Progenitor cell of endocrine pancreas (in vitro differentiated cells): ENCODE data around the gene IFT122. TPM values are rescaled to one million over a fixed set of nuclear protein-coding genes. Genes with fewer than 3 reads are reported as not detected.

Source experiments
- DNase-seq: peaks from one replicate; pipeline ENCODE4 v3.0.0; 2021; ENCODE audit warnings: low spot score; ENCODE audit not compliant: unreplicated experiment
- H3K27ac Mint-ChIP-seq: 2 replicates; pipeline ENCODE4 v1.8.0; 2021; ENCODE audit warnings: mild to moderate bottlenecking, moderate library complexity, mixed read lengths
- H3K27me3 Mint-ChIP-seq: 2 replicates; pipeline ENCODE4 v1.8.0; 2021; ENCODE audit warnings: mixed read lengths
- H3K36me3 Mint-ChIP-seq: 2 replicates; pipeline ENCODE4 v1.8.0; 2022; ENCODE audit warnings: mixed read lengths; ENCODE audit not compliant: insufficient read depth
- H3K4me1 Mint-ChIP-seq: 2 replicates; pipeline ENCODE4 v1.8.0; 2021; ENCODE audit warnings: low read depth, mixed read lengths
- H3K4me3 Mint-ChIP-seq: 2 replicates; pipeline ENCODE4 v1.8.0; 2021; ENCODE audit warnings: low read depth, mild to moderate bottlenecking, moderate library complexity, mixed read lengths
- H3K9me3 Mint-ChIP-seq: 2 replicates; pipeline ENCODE4 v1.8.0; 2021; ENCODE audit warnings: low read depth, mixed read lengths
- CTCF ChIP-seq: fragments of 200-600 bp; sonication (generic); IDR thresholded peaks from one replicate; pipeline ENCODE4 v1.5.0; 2021; ENCODE audit warnings: antibody characterized with exemption, mild to moderate bottlenecking; ENCODE audit not compliant: unreplicated experiment
- total RNA-seq: library from RNA; stranded (reverse); gene quantifications from 2 replicates; pipeline ENCODE4 v1.2.1, GENCODE V29; 2021

Gene IFT122
- total RNA-seq, 1 donor from 2014 or later = 75.6 TPM

GRCh38 chr3:129398803-129399144, 41.2 kb upstream of the IFT122 start:
- peaks cover 14% of the 10 kb centered on the region for H3K4me1 Mint-ChIP-seq
- H3K27ac Mint-ChIP-seq = peak overlapping the region; percentile 99
- peak overlapping the region; percentile 98 for H3K4me3 Mint-ChIP-seq
- no peak for DNase-seq
- no peaks in the 10 kb centered on the region for H3K9me3 Mint-ChIP-seq
- no peaks in the 10 kb centered on the region for H3K27me3 Mint-ChIP-seq
- no peaks in the 10 kb centered on the region for H3K36me3 Mint-ChIP-seq
- TF ChIP-seq CTCF = no peak

DNA sequence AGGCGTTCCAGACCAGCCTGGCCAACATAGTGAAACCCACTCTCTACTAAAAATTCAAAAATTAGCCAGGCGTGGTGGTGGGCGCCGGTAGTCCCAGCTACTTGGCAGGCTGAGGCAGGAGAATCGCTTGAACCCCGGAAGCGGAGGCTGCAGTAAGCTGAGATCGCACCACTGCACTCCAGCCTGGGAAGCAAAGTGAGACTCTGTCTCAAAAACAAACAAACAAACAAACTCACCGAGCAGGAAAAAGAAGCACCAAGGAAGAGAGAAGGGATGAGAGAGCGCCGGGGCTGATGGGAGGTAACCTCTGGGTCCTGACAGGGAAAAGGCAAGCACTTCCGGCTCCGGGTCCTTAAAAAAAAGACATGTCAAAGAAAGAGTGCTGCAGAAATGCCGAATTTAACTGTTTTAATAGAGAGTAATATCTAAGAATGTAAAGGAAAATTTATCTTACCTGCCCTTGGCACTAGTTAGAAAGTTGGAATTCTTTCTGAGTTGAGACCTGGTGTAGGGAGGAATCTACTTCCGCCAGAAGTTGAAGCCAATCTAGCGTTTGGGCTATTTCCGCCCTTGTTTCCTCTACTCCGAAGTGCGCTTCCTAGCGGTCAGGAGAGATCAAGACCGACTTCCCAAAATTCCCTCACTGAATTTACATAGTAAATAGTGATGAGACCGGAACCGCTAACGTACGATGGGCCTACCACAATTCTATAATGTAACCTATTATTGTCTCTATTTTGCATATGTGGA, 40.7 kb upstream of the IFT122 start:
- no peaks in the 10 kb centered on the region for H3K36me3 Mint-ChIP-seq
- no peaks in the 10 kb centered on the region for H3K27me3 Mint-ChIP-seq
- H3K27ac Mint-ChIP-seq = peak overlapping the region; percentile 99
- peaks cover 14% of the 10 kb centered on the region for H3K4me1 Mint-ChIP-seq
- peak; percentile 48 for DNase-seq
- peak; percentile 75 for TF ChIP-seq CTCF
- no peaks in the 10 kb centered on the region for H3K9me3 Mint-ChIP-seq
- H3K4me3 Mint-ChIP-seq = peak overlapping the region; percentile 98

- Mint-ChIP-seq H3K27ac (peak overlapping the region; percentile 99), H3K27me3 (no peaks in the 10 kb centered on the region), H3K4me1 (peaks cover 14% of the 10 kb centered on the region), H3K4me3 (peak overlapping the region; percentile 98), H3K36me3 (no peaks in the 10 kb centered on the region), H3K9me3 (no peaks in the 10 kb centered on the region)
- TF ChIP-seq CTCF = no peak
- no peak for DNase-seq
Observed at GRCh38 chr3:129399895-129400357, 40.1 kb upstream of the IFT122 start.

GRCh38 chr3:129402210-129402609, 37.8 kb upstream of the IFT122 start:
- no peak for TF ChIP-seq CTCF
- Mint-ChIP-seq H3K4me1 (peaks cover 14% of the 10 kb centered on the region), H3K27ac (no peak overlapping the region), H3K27me3 (no peaks in the 10 kb centered on the region), H3K9me3 (no peaks in the 10 kb centered on the region), H3K4me3 (no peak overlapping the region), H3K36me3 (no peaks in the 10 kb centered on the region)
- no peak for DNase-seq

DNA sequence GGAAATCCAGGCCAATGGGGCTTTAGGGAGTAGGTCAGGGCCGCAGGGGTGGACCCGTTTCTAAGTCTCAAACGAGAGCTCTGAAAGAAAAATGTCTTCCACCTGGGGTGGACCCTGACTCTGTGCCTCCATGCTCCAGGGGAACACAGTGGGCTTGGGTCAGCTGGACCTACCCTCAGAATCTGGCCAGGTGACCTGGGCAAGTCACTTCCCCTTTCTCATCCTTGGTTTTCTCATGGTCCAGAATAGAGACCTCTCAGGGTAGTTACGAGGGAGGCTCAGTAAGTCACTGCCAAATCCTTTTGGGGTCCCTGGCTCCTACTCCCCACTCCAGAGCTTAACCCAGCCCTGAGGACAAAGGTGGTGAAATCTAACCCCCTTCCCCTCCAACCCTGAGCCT, 37.4 kb upstream of the IFT122 start:
- DNase-seq = no peak
- Mint-ChIP-seq H3K4me1 (peaks cover 11% of the 10 kb centered on the region), H3K4me3 (no peak overlapping the region), H3K27ac (no peak overlapping the region), H3K9me3 (no peaks in the 10 kb centered on the region), H3K27me3 (no peaks in the 10 kb centered on the region), H3K36me3 (no peaks in the 10 kb centered on the region)
- no peak for TF ChIP-seq CTCF
